SK-N-SH (cell line): Measurements from ENCODE around the gene DSE. TPM values are rescaled to one million over a fixed set of nuclear protein-coding genes. Genes with fewer than 3 reads are reported as not detected.

Experiments used
- CTCF ChIA-PET: fragments of 300-600, 350-600 bp; formaldehyde crosslinking; extraction: SDS; loops from one replicate; lab custom pipeline; 2021; lab: Yijun Ruan, JAX
- POLR2A ChIA-PET: fragments of 350-600 bp; sonication (Branson Sonifier 250); formaldehyde crosslinking; extraction: SDS; loops from one replicate; lab custom pipeline; 2020; ENCODE audit warnings: antibody characterized with exemption, inconsistent platforms; lab: Yijun Ruan, JAX
- DNase-seq: peaks from one replicate; pipeline ENCODE4 v3.0.0; 2012
- H2AFZ ChIP-seq: fragments of 200-600 bp; sonication (generic); 2 replicates; pipeline ENCODE4 v1.8.1; 2016; ENCODE audit warnings: antibody characterized with exemption, mild to moderate bottlenecking, low read depth
- H3F3A ChIP-seq: fragments of 200-600 bp; sonication (generic); replicated peaks from 2 replicates; pipeline ENCODE3; 2016; ENCODE audit warnings: antibody characterized with exemption, mild to moderate bottlenecking; ENCODE audit not compliant: insufficient read depth
- H3K27ac ChIP-seq, 2 experiments: fragments of 200-500 bp in 1 of 2; fragments of 200-600 bp in 1 of 2; sonication (Bioruptor generic) in 1 of 2; sonication (generic), shearing (Covaris generic) in 1 of 2; 2 replicates each; pipeline versions ENCODE4 v1.5.1 to v1.6.1; 2014 to 2016; ENCODE audit warnings: low read depth in 2 of 2, inconsistent platforms in 1 of 2, low read length in 1 of 2, mild to moderate bottlenecking in 1 of 2, mixed read lengths in 1 of 2
- H3K27me3 ChIP-seq: fragments of 200-600 bp; sonication (generic), shearing (Covaris generic); 2 replicates; pipeline ENCODE4 v1.6.1; 2016; ENCODE audit warnings: mixed run types; ENCODE audit not compliant: insufficient read depth
- H3K36me3 ChIP-seq, 2 experiments: fragments of 200-500 bp in 1 of 2; fragments of 200-600 bp in 1 of 2; sonication (Bioruptor generic) in 1 of 2; sonication (generic) in 1 of 2; replicated peaks in 1 of 2; 2 replicates each; pipeline versions ENCODE3 to v1.5.1; 2014 to 2016; ENCODE audit warnings: low read length in 1 of 2, mild to moderate bottlenecking in 1 of 2; ENCODE audit not compliant: insufficient read depth in 2 of 2, control insufficient read depth in 1 of 2
- H3K4me1 ChIP-seq, 2 experiments: fragments of 200-500 bp in 1 of 2; fragments of 200-600 bp in 1 of 2; sonication (Bioruptor generic) in 1 of 2; sonication (generic), shearing (Covaris generic) in 1 of 2; 2 replicates each; pipeline versions ENCODE4 v1.5.1 to v1.6.1; 2014 to 2016; ENCODE audit warnings: low read depth in 1 of 2, low read length in 1 of 2, mixed run types in 1 of 2; ENCODE audit not compliant: insufficient read depth in 2 of 2, control insufficient read depth in 1 of 2
- H3K4me2 ChIP-seq: fragments of 200-600 bp; sonication (generic), shearing (Covaris generic); 2 replicates; pipeline ENCODE4 v1.6.1; 2017; ENCODE audit warnings: mixed run types
- H3K4me3 ChIP-seq, 2 experiments: fragments of 200-500 bp in 1 of 2; fragments of 200-600 bp in 1 of 2; sonication (Bioruptor generic) in 1 of 2; sonication (generic), shearing (Covaris generic) in 1 of 2; 2 replicates each; pipeline versions ENCODE4 v1.5.1 to v1.8.1; 2014 to 2016; ENCODE audit warnings: low read depth in 2 of 2, inconsistent platforms in 1 of 2, low read length in 1 of 2, mild to moderate bottlenecking in 1 of 2, mixed read lengths in 1 of 2, moderate library complexity in 1 of 2
- H3K79me2 ChIP-seq: fragments of 200-600 bp; sonication (generic); 2 replicates; pipeline ENCODE4 v1.8.1; 2017; ENCODE audit warnings: mild to moderate bottlenecking; ENCODE audit not compliant: insufficient read depth
- H3K9ac ChIP-seq: fragments of 200-600 bp; sonication (generic); 2 replicates; pipeline ENCODE4 v1.6.1; 2017; ENCODE audit warnings: mixed run types
- H3K9me2 ChIP-seq: fragments of 200-600 bp; sonication (generic); 2 replicates; pipeline ENCODE4 v1.6.1; 2017; ENCODE audit warnings: mixed run types
- H3K9me3 ChIP-seq: fragments of 200-600 bp; sonication (generic); 2 replicates; pipeline ENCODE4 v1.6.1; 2017; ENCODE audit warnings: mixed run types, mild to moderate bottlenecking, moderate library complexity
- H4K20me1 ChIP-seq: fragments of 200-600 bp; sonication (generic); 2 replicates; pipeline ENCODE4 v1.6.1; 2017; ENCODE audit warnings: mild to moderate bottlenecking, mixed run types; ENCODE audit not compliant: insufficient read depth
- CHD2 ChIP-seq: fragments of 150-350 bp; IDR thresholded peaks from 2 replicates; pipeline ENCODE4 v1.6.1; 2018; ENCODE audit warnings: low read length; ENCODE audit not compliant: partially characterized antibody
- CTCF ChIP-seq: fragments of 200-600 bp; sonication (generic); IDR thresholded peaks from 2 replicates; pipeline ENCODE4 v1.6.1; 2017; ENCODE audit warnings: antibody characterized with exemption, mild to moderate bottlenecking, moderate library complexity
- ELF1 ChIP-seq: IDR thresholded peaks from 2 replicates; pipeline ENCODE4 v1.4.0; 2012
- EZH2phosphoT487 ChIP-seq: fragments of 200-600 bp; sonication (generic); IDR thresholded peaks from 2 replicates; pipeline ENCODE4 v1.6.1; 2017; ENCODE audit warnings: low read depth, mixed run types, mild to moderate bottlenecking, antibody characterized with exemption, moderate library complexity, borderline replicate concordance
- GABPA ChIP-seq: IDR thresholded peaks from 2 replicates; pipeline ENCODE4 v1.4.0; 2012; ENCODE audit warnings: low read depth, mild to moderate bottlenecking
- IRF3 ChIP-seq: fragments of 150-350 bp; IDR thresholded peaks from 2 replicates; pipeline ENCODE4 v1.6.1; 2016; ENCODE audit warnings: mild to moderate bottlenecking, low read depth, low read length
- JUND ChIP-seq: IDR thresholded peaks from 2 replicates; pipeline ENCODE4 v1.4.0; 2012
- MXI1 ChIP-seq: IDR thresholded peaks from 2 replicates; pipeline ENCODE4 v1.6.1; 2012; ENCODE audit warnings: mild to moderate bottlenecking, low read depth, low read length, improper control_type of control experiment
- NFIC ChIP-seq: IDR thresholded peaks from 2 replicates; pipeline ENCODE4 v1.4.0; 2012; ENCODE audit warnings: borderline replicate concordance
- NRF1 ChIP-seq: IDR thresholded peaks from 2 replicates; pipeline ENCODE4 v1.6.1; 2012; ENCODE audit warnings: low read depth, mild to moderate bottlenecking, low read length
- PBX3 ChIP-seq: IDR thresholded peaks from 2 replicates; pipeline ENCODE4; 2012
- POLR2AphosphoS5 ChIP-seq: IDR thresholded peaks from 2 replicates; pipeline ENCODE4 v1.6.1; 2012; ENCODE audit warnings: low read depth, low read length
- RAD21 ChIP-seq: IDR thresholded peaks from 2 replicates; pipeline ENCODE4 v1.6.1; 2012; ENCODE audit warnings: mild to moderate bottlenecking, low read length
- REST ChIP-seq: IDR thresholded peaks from 2 replicates; pipeline ENCODE4 v1.6.1; 2012; ENCODE audit warnings: mild to moderate bottlenecking, low read depth, low read length, moderate library complexity
- SIN3A ChIP-seq: IDR thresholded peaks from 2 replicates; pipeline ENCODE4 v1.6.1; 2012; ENCODE audit warnings: low read depth, mild to moderate bottlenecking, low read length, moderate library complexity, borderline replicate concordance
- SMC3 ChIP-seq: IDR thresholded peaks from 2 replicates; pipeline ENCODE4 v1.6.1; 2012; ENCODE audit warnings: low read depth, low read length, improper control_type of control experiment
- TCF12 ChIP-seq: IDR thresholded peaks from 2 replicates; pipeline ENCODE4 v1.4.0; 2012
- TEAD4 ChIP-seq: IDR thresholded peaks from 2 replicates; pipeline ENCODE4 v1.4.0; 2012; ENCODE audit warnings: mild to moderate bottlenecking, borderline replicate concordance; ENCODE audit not compliant: insufficient read depth
- WGBS: methylation state at CpG from one replicate; pipeline ENCODE4 v1.1.6; 2017; ENCODE audit warnings: low lambda C conversion rate; 5-methylcytosine and 5-hydroxymethylcytosine counted together
- polyA plus RNA-seq, 3 experiments: library from polyadenylated mRNA; depleted of rRNA; stranded (reverse); fragments of >200 nt; gene quantifications; 2 replicates each; pipeline ENCODE4 v1.2.3, GENCODE V29; 2012

DSE gene
- polyA plus RNA-seq, 1 of the 3 experiments (the other 2 are of a cell fraction) = 12.7 TPM

GRCh38 chr6:116447052-116447451, 76.3 kb downstream of the DSE start:
- H3K4me3 ChIP-seq = no peak overlapping the region
- H2AFZ ChIP-seq = no peak overlapping the region
- H3K79me2 ChIP-seq = no peaks in the 10 kb centered on the region
- no peaks in the 10 kb centered on the region for H3K9me3 ChIP-seq
- no peaks in the 10 kb centered on the region for H4K20me1 ChIP-seq
- H3K9me2 ChIP-seq = no peaks in the 10 kb centered on the region
- ChIA-PET POLR2A (no interaction called here), CTCF (no interaction called here)
- 80% methylated on average over 3 of the region's 3 CpGs for WGBS
- TF ChIP-seq MXI1 = no peak
- no peak for TF ChIP-seq TEAD4
- no peak for TF ChIP-seq IRF3
- TF ChIP-seq EZH2phosphoT487 = no peak
- TF ChIP-seq TCF12 = no peak
- no peak for TF ChIP-seq NRF1
- TF ChIP-seq SMC3 = no peak
- no peak for TF ChIP-seq CHD2
- no peak for TF ChIP-seq ELF1
- TF ChIP-seq SIN3A = no peak
- TF ChIP-seq NFIC = no peak
- no peak for TF ChIP-seq REST
- no peak for TF ChIP-seq RAD21
- no peak for TF ChIP-seq JUND
- no peak for TF ChIP-seq CTCF
- TF ChIP-seq PBX3 = no peak
- no peak for TF ChIP-seq POLR2AphosphoS5
- no peak for TF ChIP-seq GABPA
- no peaks in the 10 kb centered on the region for H3K27me3 ChIP-seq
- DNase-seq = no peak
- H3K27ac ChIP-seq = peak overlapping the region in 1 of 2 experiments; percentile 63; a peak in 2 of 4 replicates
- H3K4me2 ChIP-seq = no peak overlapping the region
- H3K9ac ChIP-seq = no peak overlapping the region
- peaks cover 0 to 6% of the 10 kb centered on the region in 2 experiments; a peak in 3 of 4 replicates for H3K4me1 ChIP-seq
- peaks cover 14% of the 10 kb centered on the region for H3F3A ChIP-seq
- no peaks in the 10 kb centered on the region for H3K36me3 ChIP-seq
